Ascending aorta (tissue), 2 donors: ENCODE measurements around the gene CEP70. TPM values are rescaled to one million over a fixed set of nuclear protein-coding genes. Genes with fewer than 3 reads are reported as not detected.

Experiments
- DNase-seq, 2 donors: peaks; one replicate each; pipeline ENCODE4 v3.0.0-alpha.2; 2019; ENCODE audit warnings: low spot score in 2 of 2
- H3K27ac ChIP-seq, 2 donors: fragments of 200-600 bp; sonication (generic); one replicate each; pipeline ENCODE4 v1.5.1; 2016 to 2017; ENCODE audit warnings: mild to moderate bottlenecking in 1 of 2
- H3K27me3 ChIP-seq: fragments of 200-600 bp; sonication (generic); one replicate; pipeline ENCODE4 v1.5.1; 2017
- H3K36me3 ChIP-seq, 2 donors: fragments of 200-600 bp; sonication (generic); one replicate each; pipeline ENCODE4 v1.5.1; 2016
- H3K4me1 ChIP-seq, 2 donors: fragments of 200-600 bp; sonication (generic); one replicate each; pipeline ENCODE4 v1.5.1; 2016 to 2017; ENCODE audit warnings: mild to moderate bottlenecking in 1 of 2
- H3K4me3 ChIP-seq, 2 donors: fragments of 200-600 bp; sonication (generic); one replicate each; pipeline ENCODE4 v1.5.1; 2016 to 2017; ENCODE audit warnings: mild to moderate bottlenecking in 1 of 2
- H3K9me3 ChIP-seq, 2 donors: fragments of 200-600 bp; sonication (generic); one replicate each; pipeline ENCODE4 v1.5.1; 2016
- CTCF ChIP-seq, 3 experiments: fragments of 200-600 bp in 2 of 3; fragments of 450-650 bp in 1 of 3; sonication (generic) in 2 of 3; IDR thresholded peaks; one replicate each; pipeline ENCODE4 v1.5.1; 2016 to 2019; ENCODE audit warnings: antibody characterized with exemption in 3 of 3, mild to moderate bottlenecking in 1 of 3, moderate library complexity in 1 of 3
- intact Hi-C: fragments of 100-400 bp; cut with DNase I; formaldehyde crosslinking; loops from one replicate; pipeline ENCODE4 v1.15.1; 2023
- total RNA-seq: library from RNA; depleted of rRNA; stranded (reverse); fragments of >200 nt; gene quantifications from one replicate; pipeline ENCODE4 v1.1.0, GENCODE V29; 2016

Gene CEP70
- total RNA-seq, 1 donor from 2014 or later, result 7.6 TPM

GRCh38 chr3:138445654-138446053 lies 148.4 kb downstream of the CEP70 start:
- H3K27me3 ChIP-seq, result no peaks in the 10 kb centered on the region
- H3K9me3 ChIP-seq, result no peaks in the 10 kb centered on the region
- H3K4me3 ChIP-seq, result no peak overlapping the region
- DNase-seq, result no peak
- H3K4me1 ChIP-seq, result no peaks in the 10 kb centered on the region
- intact Hi-C loops, result no loop called here
- H3K36me3 ChIP-seq, result no peaks in the 10 kb centered on the region
- TF ChIP-seq CTCF (IDR thresholded peaks at IDR 0.05), result no peak
- H3K27ac ChIP-seq, result no peak overlapping the region

GRCh38 chr3:138445236-138445635 lies 148.8 kb downstream of the CEP70 start:
- Histone ChIP-seq H3K36me3 (no peaks in the 10 kb centered on the region), H3K4me3 (no peak overlapping the region), H3K27ac (no peak overlapping the region), H3K27me3 (no peaks in the 10 kb centered on the region), H3K9me3 (no peaks in the 10 kb centered on the region), H3K4me1 (no peaks in the 10 kb centered on the region)
- no peak for DNase-seq
- no peak for TF ChIP-seq CTCF (IDR thresholded peaks at IDR 0.05)
- intact Hi-C loops, result no loop called here

Other genes with a start within 250 kb of the CEP70 start
- 24.5 TPM for gene MRAS, start 245.7 kb downstream of the CEP70 start, total RNA-seq
- gene ESYT3, start 159.6 kb downstream of the CEP70 start, total RNA-seq, result not detected
- 13.5 TPM for gene FAIM, start 14.5 kb upstream of the CEP70 start, total RNA-seq
- 9.3 TPM for gene PIK3CB, start 240.7 kb upstream of the CEP70 start, total RNA-seq